22Rv1 (cell line): ENCODE results near the gene SCYL2.

Experiments used
- CTCF ChIP-seq: fragments of 450-650 bp; IDR thresholded peaks from 2 replicates; pipeline ENCODE4 v1.5.1; 2017; ENCODE audit warnings: mild to moderate bottlenecking
- ZFX ChIP-seq: fragments of 450-650 bp; IDR thresholded peaks from 2 replicates; pipeline ENCODE4 v1.6.1; 2017; ENCODE audit warnings: antibody characterized with exemption, borderline replicate concordance

- TF ChIP-seq CTCF (no peak), ZFX (no peak)
Measured at GRCh38 chr12:100263131-100263530, 3.8 kb upstream of the SCYL2 start.
